Middle frontal gyrus (tissue), 1 donor: ENCODE results near the gene DENND11.

Source experiments
- DNase-seq: peaks from one replicate; pipeline ENCODE4 v3.0.0-alpha.2; 2015; ENCODE audit warnings: low spot score; ENCODE audit errors: extremely low spot score

The DENND11 gene

GRCh38 chr7:141702047-141702567, at the start of gene DENND11:
TSS of gene DENND11 (minus strand) at chr7:141702166. CDS start at chr7:141702153, 13 bp downstream.
- peak; percentile 28 for DNase-seq

- DNase-seq: no peak
Measured at GRCh38 chr7:141748396-141748795, 46.4 kb upstream of the DENND11 start.

- no peak for DNase-seq
Measured at GRCh38 chr7:141744131-141744530, 42.2 kb upstream of the DENND11 start.

GRCh38 chr7:141742229-141742628, 40.3 kb upstream of the DENND11 start:
- DNase-seq: no peak

GRCh38 chr7:141739250-141739649, 37.3 kb upstream of the DENND11 start:
- DNase-seq: no peak

- no peak for DNase-seq
Measured at GRCh38 chr7:141738592-141739013, 36.6 kb upstream of the DENND11 start.

- peak; percentile 94 for DNase-seq
Measured at GRCh38 chr7:141737836-141738591, 36.0 kb upstream of the DENND11 start, which contains the start of gene SSBP1. TSS of gene SSBP1 (plus strand) at chr7:141738358. CDS start at chr7:141739167, 809 bp downstream.

- DNase-seq: no peak
Measured at GRCh38 chr7:141737118-141737835, 35.3 kb upstream of the DENND11 start.

- no peak for DNase-seq
Measured at GRCh38 chr7:141731476-141732149, 29.6 kb upstream of the DENND11 start.

GRCh38 chr7:141729020-141729419, 27.1 kb upstream of the DENND11 start:
- DNase-seq: no peak

- DNase-seq: no peak
Measured at GRCh38 chr7:141722529-141722928, 20.6 kb upstream of the DENND11 start.

- DNase-seq: no peak
Measured at GRCh38 chr7:141717450-141717849, 15.5 kb upstream of the DENND11 start.

GRCh38 chr7:141715794-141716689, 14.1 kb upstream of the DENND11 start:
- DNase-seq: no peak

GRCh38 chr7:141715018-141715417, 13.1 kb upstream of the DENND11 start:
- DNase-seq: no peak

GRCh38 chr7:141714571-141714970, 12.6 kb upstream of the DENND11 start:
- DNase-seq: no peak

GRCh38 chr7:141713890-141714289, 11.9 kb upstream of the DENND11 start:
- no peak for DNase-seq

GRCh38 chr7:141712603-141713255, 10.8 kb upstream of the DENND11 start:
- no peak for DNase-seq

- DNase-seq: no peak
Measured at GRCh38 chr7:141710301-141710700, 8.3 kb upstream of the DENND11 start.

- no peak for DNase-seq
Measured at GRCh38 chr7:141709749-141710148, 7.8 kb upstream of the DENND11 start.

GRCh38 chr7:141709318-141709717, 7.4 kb upstream of the DENND11 start:
- no peak for DNase-seq
